ENCODE data around the gene ADNP. TPM values are rescaled to one million over a fixed set of nuclear protein-coding genes. Genes with fewer than 3 reads are reported as not detected.

Gene ADNP
- total and polyA plus RNA-seq, 2 of the 13 experiments (the other 11 are each of a cell fraction or from before 2014, with no cell fraction given) = 21.0 to 21.5 TPM

GRCh38 chr20:50886184-50886790 is 45.0 kb downstream of the ADNP start (continued):
- TF ChIP-seq RORA (CRISPR knock-in tag; IDR thresholded peaks at IDR 0.05) = no peak
- TF ChIP-seq ZFP91 (CRISPR knock-in tag; IDR thresholded peaks at IDR 0.05; ENCODE audit: borderline replicate concordance) = 0 out of 2 replicates have a peak, but pooled peaks have one; percentile 36

GRCh38 chr20:50885781-50886180 is 45.5 kb downstream of the ADNP start:
- Histone ChIP-seq H3K4me1 (ENCODE audit: insufficient read depth, low read length) (peaks cover 2% of the 10 kb centered on the region), H2AFZ (ENCODE audit: low read length) (no peak overlapping the region), H3K27me3 (ENCODE audit: control insufficient read depth in 1 of 2, insufficient read depth in 2 of 2, low read length in 2 of 2) (no peaks in the 10 kb centered on the region), H3K4me2 (ENCODE audit: low read depth, low read length) (no peak overlapping the region), H3K9ac (ENCODE audit: insufficient read depth, low read depth, low read length) (no peak overlapping the region), H3K79me2 (ENCODE audit: insufficient read depth, low read length) (no peaks in the 10 kb centered on the region), H3K9me3 (ENCODE audit: low read length) (no peaks in the 10 kb centered on the region), H3K27ac (ENCODE audit: extremely low read length, insufficient read depth, low read length) (no peak overlapping the region), H3K4me3 (replicated peaks in 1 of 3; ENCODE audit: insufficient read depth in 1 of 3, low read depth in 2 of 3, low read length in 3 of 3) (no peak overlapping the region), H3K36me3 (replicated peaks in 1 of 2; ENCODE audit: control insufficient read depth in 1 of 2, insufficient read depth in 2 of 2, low read length in 2 of 2) (peaks cover 0 to 18% of the 10 kb centered on the region in 2 experiments; a peak in 4 of 5 replicates), H4K20me1 (ENCODE audit: insufficient read depth, low read length) (peaks cover 3% of the 10 kb centered on the region; the same call in 1 of the 2 replicates)
- intact Hi-C loops (cut with micrococcal nuclease; ENCODE audit: unreplicated experiment) (no loop called here), in situ Hi-C loops (cut with HindIII; ENCODE audit: extremely low pct_ligation_motif_present, low pct_unique_long_range_greater_than_20kb) (no loop called here)
- ATAC-seq (peak; percentile 27), DNase-seq (ENCODE audit: low spot score) (no peak), FAIRE-seq (no peak)
- 90% methylated on average over 5 of the region's 5 CpGs for WGBS (ENCODE audit: low lambda C conversion rate)
- BruUV-seq (replicated peaks) = no TSS peak
- ChIA-PET CTCF (ENCODE audit: low intra/inter-chr PET ratio, low total read pairs) (no interaction called here), POLR2A (interaction anchor here (1.4 to 2.5 kb wide), 2 partner anchors 10 to 15 kb away, joined by 5 to 10 read pairs; no protein-coding TSS in a partner anchor)
- TF ChIP-seq ZNF496 (CRISPR knock-in tag; IDR thresholded peaks at IDR 0.05; ENCODE audit: insufficient replicate concordance) (no peak), ZNF512 (CRISPR knock-in tag; IDR thresholded peaks at IDR 0.05) (no peak), PRDM15 (CRISPR knock-in tag; IDR thresholded peaks at IDR 0.05) (no peak), ZNF709 (CRISPR knock-in tag; IDR thresholded peaks at IDR 0.05) (no peak), PREB (CRISPR knock-in tag; IDR thresholded peaks at IDR 0.05) (no peak), NR0B2 (CRISPR knock-in tag; IDR thresholded peaks at IDR 0.05) (0 out of 2 replicates have a peak, but pooled peaks have one; percentile 47), ZNF558 (CRISPR knock-in tag; IDR thresholded peaks at IDR 0.05; ENCODE audit: borderline replicate concordance) (0 out of 2 replicates have a peak, but pooled peaks have one; percentile 13), ZNF230 (CRISPR knock-in tag; IDR thresholded peaks at IDR 0.05) (no peak), HIVEP1 (CRISPR knock-in tag; IDR thresholded peaks at IDR 0.05) (0 out of 2 replicates have a peak, but pooled peaks have one; percentile 16), KLF15 (CRISPR knock-in tag; IDR thresholded peaks at IDR 0.05; ENCODE audit: borderline replicate concordance) (no peak), ATAD3A (CRISPR knock-in tag; IDR thresholded peaks at IDR 0.05) (no peak)

All from HepG2 (cell line).